Measurements from ENCODE around the gene IKZF3.

Gene IKZF3

GRCh38 chr17:39834017-39834416, 30.1 kb downstream of the IKZF3 start:
- H3K4me1 ChIP-seq (ENCODE audit: insufficient read depth, low read length), result no peaks in the 10 kb centered on the region
- H3K9me3 ChIP-seq (ENCODE audit: low read length), result no peaks in the 10 kb centered on the region
- H3K9ac ChIP-seq (ENCODE audit: low read length), result no peak overlapping the region
- no peak overlapping the region for H3K4me3 ChIP-seq (ENCODE audit: low read depth in 1 of 2, low read length in 2 of 2)
- H3K27ac ChIP-seq (ENCODE audit: low read depth, low read length), result no peak overlapping the region
- H3K36me3 ChIP-seq (ENCODE audit: insufficient read depth, low read length), result no peaks in the 10 kb centered on the region
- no peaks in the 10 kb centered on the region for H3K27me3 ChIP-seq (ENCODE audit: control insufficient read depth in 1 of 2, insufficient read depth in 2 of 2, low read length in 2 of 2)

GRCh38 chr17:39831588-39831987, 32.5 kb downstream of the IKZF3 start:
- no peaks in the 10 kb centered on the region for H3K4me1 ChIP-seq (ENCODE audit: insufficient read depth, low read length)
- H3K4me3 ChIP-seq (ENCODE audit: low read depth in 1 of 2, low read length in 2 of 2), result no peak overlapping the region
- no peak overlapping the region for H3K9ac ChIP-seq (ENCODE audit: low read length)
- H3K36me3 ChIP-seq (ENCODE audit: insufficient read depth, low read length), result no peaks in the 10 kb centered on the region
- H3K27ac ChIP-seq (ENCODE audit: low read depth, low read length), result no peak overlapping the region
- H3K27me3 ChIP-seq (ENCODE audit: control insufficient read depth in 1 of 2, insufficient read depth in 2 of 2, low read length in 2 of 2), result peaks cover 0 to 3% of the 10 kb centered on the region in 2 donors
- H3K9me3 ChIP-seq (ENCODE audit: low read length), result no peaks in the 10 kb centered on the region

DNA sequence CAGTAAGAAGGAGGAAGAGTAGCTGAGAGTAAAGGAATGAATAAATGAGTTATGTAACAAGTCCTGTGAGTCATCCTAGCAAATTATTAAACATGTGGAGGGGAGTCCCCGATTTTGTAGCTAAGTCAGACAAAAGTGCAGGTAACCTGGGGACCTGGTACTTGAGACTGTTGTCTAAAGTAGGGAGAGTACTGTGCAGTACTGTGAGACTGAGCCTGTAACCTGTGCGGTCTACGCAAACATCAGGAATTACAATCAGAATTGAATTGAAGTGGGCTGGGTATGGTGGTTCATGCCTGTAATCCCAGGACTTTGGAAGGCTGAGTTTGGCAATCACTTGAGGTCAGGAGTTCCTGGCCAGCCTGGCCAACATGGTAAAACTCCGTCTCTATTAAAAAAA, 35.7 kb downstream of the IKZF3 start:
- Histone ChIP-seq H3K27me3 (ENCODE audit: control insufficient read depth in 1 of 2, insufficient read depth in 2 of 2, low read length in 2 of 2) (peaks cover 0 to 3% of the 10 kb centered on the region in 2 donors), H3K36me3 (ENCODE audit: insufficient read depth, low read length) (no peaks in the 10 kb centered on the region)

DNA sequence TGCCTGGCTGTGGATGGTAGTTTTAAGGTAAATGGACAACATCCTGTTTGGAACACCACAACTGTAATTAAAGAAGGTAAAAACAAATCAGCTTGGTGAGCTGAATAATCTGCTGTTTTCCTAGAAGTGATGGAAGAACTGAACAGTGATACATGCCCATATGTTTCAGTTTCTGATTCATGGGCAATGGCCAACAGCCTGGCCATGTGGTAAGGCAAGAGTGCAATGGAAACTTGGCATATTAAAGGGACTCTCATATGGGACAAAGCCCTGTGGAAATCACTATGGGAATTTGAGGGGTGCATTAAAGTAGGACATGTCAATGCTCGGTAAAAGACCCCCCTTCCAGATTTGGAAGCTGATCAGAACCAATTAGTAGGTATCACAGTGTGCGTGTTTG, 37.8 kb downstream of the IKZF3 start:
- no peaks in the 10 kb centered on the region for H3K36me3 ChIP-seq (ENCODE audit: insufficient read depth, low read length)
- no peaks in the 10 kb centered on the region for H3K9me3 ChIP-seq (ENCODE audit: low read length)
- H3K4me1 ChIP-seq (ENCODE audit: insufficient read depth, low read length), result no peaks in the 10 kb centered on the region
- no peak overlapping the region for H3K4me3 ChIP-seq (ENCODE audit: low read depth in 1 of 2, low read length in 2 of 2)
- no peak overlapping the region for H3K9ac ChIP-seq (ENCODE audit: low read length)
- H3K27me3 ChIP-seq (ENCODE audit: control insufficient read depth in 1 of 2, insufficient read depth in 2 of 2, low read length in 2 of 2), result peaks cover 0 to 3% of the 10 kb centered on the region in 2 donors
- H3K27ac ChIP-seq (ENCODE audit: low read depth, low read length), result no peak overlapping the region

More for the DNA sequence above, 35.7 kb downstream of the IKZF3 start:
- Histone ChIP-seq H3K4me1 (ENCODE audit: insufficient read depth, low read length) (no peaks in the 10 kb centered on the region), H3K4me3 (ENCODE audit: low read depth in 1 of 2, low read length in 2 of 2) (no peak overlapping the region), H3K9me3 (ENCODE audit: low read length) (no peaks in the 10 kb centered on the region), H3K27ac (ENCODE audit: low read depth, low read length) (no peak overlapping the region), H3K9ac (ENCODE audit: low read length) (no peak overlapping the region)

DNA sequence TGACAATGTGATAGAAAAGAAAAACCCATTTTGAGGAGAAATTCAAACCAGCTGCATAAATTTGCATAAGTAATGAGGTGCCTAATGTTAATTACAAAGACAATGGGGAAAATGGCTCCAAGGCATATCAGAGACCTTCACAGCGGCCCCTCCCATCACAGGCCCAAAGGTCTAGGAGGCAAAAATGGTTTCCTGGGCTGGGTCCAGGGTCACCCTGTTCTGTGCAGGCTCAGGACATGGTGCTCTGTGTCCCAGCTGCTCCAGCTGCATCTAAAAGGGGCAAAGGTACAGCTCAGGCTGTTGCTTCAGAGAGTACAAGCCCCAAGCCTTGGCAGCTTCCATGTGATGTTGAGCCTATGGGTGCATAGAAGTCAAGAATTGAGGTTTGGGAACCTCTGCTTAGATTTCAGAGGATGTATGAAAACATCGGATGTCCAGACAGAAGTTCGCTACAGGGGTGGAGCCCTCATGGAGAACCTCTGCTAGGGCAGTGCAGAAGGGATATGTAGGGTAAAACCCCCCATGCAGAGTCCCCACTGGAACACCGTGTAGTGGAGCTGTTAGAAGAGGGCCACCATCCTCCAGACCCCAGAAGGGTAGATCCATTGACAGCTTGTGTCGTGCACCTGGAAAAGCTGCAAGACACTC, 40.6 kb downstream of the IKZF3 start:
- no peak overlapping the region for H3K4me3 ChIP-seq (ENCODE audit: low read depth in 1 of 2, low read length in 2 of 2)
- H3K27me3 ChIP-seq (ENCODE audit: control insufficient read depth in 1 of 2, insufficient read depth in 2 of 2, low read length in 2 of 2), result peaks cover 0 to 3% of the 10 kb centered on the region in 2 donors
- no peaks in the 10 kb centered on the region for H3K36me3 ChIP-seq (ENCODE audit: insufficient read depth, low read length)
- no peaks in the 10 kb centered on the region for H3K9me3 ChIP-seq (ENCODE audit: low read length)
- H3K4me1 ChIP-seq (ENCODE audit: insufficient read depth, low read length), result no peaks in the 10 kb centered on the region
- no peak overlapping the region for H3K27ac ChIP-seq (ENCODE audit: low read depth, low read length)
- H3K9ac ChIP-seq (ENCODE audit: low read length), result no peak overlapping the region

DNA sequence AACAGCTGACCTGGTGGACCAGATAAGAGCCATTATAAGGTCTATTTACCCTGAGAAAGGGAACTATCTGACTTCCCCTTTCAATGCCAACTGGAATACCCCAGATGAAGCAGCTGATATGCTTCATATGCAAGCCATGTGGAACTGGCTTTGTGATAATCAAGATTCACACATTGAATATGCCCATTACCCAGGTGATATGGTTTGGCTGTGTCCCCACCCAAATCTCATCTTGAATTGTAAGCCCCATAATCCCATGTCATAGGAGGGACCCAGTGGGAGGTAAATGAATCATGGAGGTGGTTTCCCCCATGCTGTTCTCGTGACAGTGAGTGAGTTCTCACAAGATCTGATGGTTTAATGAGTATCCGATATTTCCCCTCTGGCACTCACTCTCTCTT, 42.1 kb downstream of the IKZF3 start:
- Histone ChIP-seq H3K27me3 (ENCODE audit: control insufficient read depth in 1 of 2, insufficient read depth in 2 of 2, low read length in 2 of 2) (no peaks in the 10 kb centered on the region), H3K27ac (ENCODE audit: low read depth, low read length) (no peak overlapping the region), H3K9me3 (ENCODE audit: low read length) (no peaks in the 10 kb centered on the region), H3K36me3 (ENCODE audit: insufficient read depth, low read length) (no peaks in the 10 kb centered on the region), H3K4me1 (ENCODE audit: insufficient read depth, low read length) (no peaks in the 10 kb centered on the region), H3K4me3 (ENCODE audit: low read depth in 1 of 2, low read length in 2 of 2) (no peak overlapping the region), H3K9ac (ENCODE audit: low read length) (no peak overlapping the region)

- H3K4me3 ChIP-seq (ENCODE audit: low read depth in 1 of 2, low read length in 2 of 2), result no peak overlapping the region
- no peaks in the 10 kb centered on the region for H3K36me3 ChIP-seq (ENCODE audit: insufficient read depth, low read length)
- H3K27me3 ChIP-seq (ENCODE audit: control insufficient read depth in 1 of 2, insufficient read depth in 2 of 2, low read length in 2 of 2), result no peaks in the 10 kb centered on the region
- no peak overlapping the region for H3K27ac ChIP-seq (ENCODE audit: low read depth, low read length)
- H3K9me3 ChIP-seq (ENCODE audit: low read length), result no peaks in the 10 kb centered on the region
- H3K4me1 ChIP-seq (ENCODE audit: insufficient read depth, low read length), result no peaks in the 10 kb centered on the region
- no peak overlapping the region for H3K9ac ChIP-seq (ENCODE audit: low read length)
Observed at GRCh38 chr17:39820987-39821386, 43.1 kb downstream of the IKZF3 start.

DNA sequence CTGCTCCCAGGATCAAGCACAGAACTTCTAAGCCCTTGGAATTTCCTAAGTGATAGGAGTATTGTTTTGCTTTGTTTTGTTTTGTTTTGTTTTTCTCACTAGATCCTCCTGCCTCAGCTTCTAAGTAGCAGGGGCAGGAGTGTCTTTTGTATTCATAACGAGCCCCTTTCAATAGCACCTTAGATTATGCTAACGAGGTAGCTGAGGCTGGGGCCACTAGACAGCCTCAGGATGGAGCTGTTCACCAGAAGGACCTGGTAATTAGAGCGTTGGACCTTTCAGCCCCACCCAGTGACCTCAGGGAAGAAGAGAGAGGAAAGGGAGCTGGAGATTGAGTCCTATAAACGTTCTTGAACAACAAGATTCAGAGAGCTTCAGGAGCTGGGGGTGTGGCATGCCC, 43.6 kb downstream of the IKZF3 start:
- Histone ChIP-seq H3K36me3 (ENCODE audit: insufficient read depth, low read length) (no peaks in the 10 kb centered on the region), H3K4me3 (ENCODE audit: low read depth in 1 of 2, low read length in 2 of 2) (no peak overlapping the region), H3K4me1 (ENCODE audit: insufficient read depth, low read length) (no peaks in the 10 kb centered on the region), H3K9ac (ENCODE audit: low read length) (no peak overlapping the region), H3K27ac (ENCODE audit: low read depth, low read length) (no peak overlapping the region), H3K9me3 (ENCODE audit: low read length) (no peaks in the 10 kb centered on the region), H3K27me3 (ENCODE audit: control insufficient read depth in 1 of 2, insufficient read depth in 2 of 2, low read length in 2 of 2) (no peaks in the 10 kb centered on the region)

DNA sequence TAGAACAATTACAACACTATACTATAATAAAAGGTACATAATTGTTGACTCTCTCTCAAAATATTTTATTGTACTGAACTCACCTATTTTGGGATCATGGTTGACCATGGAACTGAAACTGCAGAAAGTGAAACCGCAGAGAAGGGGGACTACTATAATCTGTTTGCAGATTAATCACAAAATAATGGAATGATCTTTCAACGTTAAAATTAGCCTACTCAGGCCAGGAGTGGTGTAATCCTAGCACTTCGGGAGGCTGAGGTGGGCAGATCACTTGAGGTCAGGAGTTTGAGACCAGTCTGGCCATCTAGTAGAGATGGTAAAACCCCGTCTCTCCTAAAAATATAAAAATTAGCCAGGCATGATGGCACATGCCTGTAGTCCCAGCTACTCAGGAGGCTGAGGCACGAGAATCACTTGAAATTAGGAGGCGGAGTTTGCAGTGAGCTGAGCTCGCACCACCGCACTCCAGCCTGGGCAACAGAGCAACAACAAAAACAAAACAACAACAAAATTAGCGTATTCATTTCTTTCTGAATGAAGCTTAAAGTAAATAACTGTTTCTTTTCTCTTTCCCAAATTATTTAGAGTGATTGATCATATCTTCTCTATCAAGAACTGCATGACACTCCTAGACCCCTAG, 45.6 kb downstream of the IKZF3 start:
- Histone ChIP-seq H3K9me3 (ENCODE audit: low read length) (no peaks in the 10 kb centered on the region), H3K9ac (ENCODE audit: low read length) (no peak overlapping the region), H3K36me3 (ENCODE audit: insufficient read depth, low read length) (no peaks in the 10 kb centered on the region), H3K4me1 (ENCODE audit: insufficient read depth, low read length) (no peaks in the 10 kb centered on the region), H3K27me3 (ENCODE audit: control insufficient read depth in 1 of 2, insufficient read depth in 2 of 2, low read length in 2 of 2) (no peaks in the 10 kb centered on the region), H3K4me3 (ENCODE audit: low read depth in 1 of 2, low read length in 2 of 2) (no peak overlapping the region), H3K27ac (ENCODE audit: low read depth, low read length) (no peak overlapping the region)

- Histone ChIP-seq H3K27me3 (ENCODE audit: control insufficient read depth in 1 of 2, insufficient read depth in 2 of 2, low read length in 2 of 2) (no peaks in the 10 kb centered on the region), H3K27ac (ENCODE audit: low read depth, low read length) (no peak overlapping the region), H3K9me3 (ENCODE audit: low read length) (no peaks in the 10 kb centered on the region), H3K4me1 (ENCODE audit: insufficient read depth, low read length) (no peaks in the 10 kb centered on the region), H3K9ac (ENCODE audit: low read length) (no peak overlapping the region), H3K4me3 (ENCODE audit: low read depth in 1 of 2, low read length in 2 of 2) (no peak overlapping the region), H3K36me3 (ENCODE audit: insufficient read depth, low read length) (no peaks in the 10 kb centered on the region)
Observed at GRCh38 chr17:39816272-39816671, 47.8 kb downstream of the IKZF3 start.

DNA sequence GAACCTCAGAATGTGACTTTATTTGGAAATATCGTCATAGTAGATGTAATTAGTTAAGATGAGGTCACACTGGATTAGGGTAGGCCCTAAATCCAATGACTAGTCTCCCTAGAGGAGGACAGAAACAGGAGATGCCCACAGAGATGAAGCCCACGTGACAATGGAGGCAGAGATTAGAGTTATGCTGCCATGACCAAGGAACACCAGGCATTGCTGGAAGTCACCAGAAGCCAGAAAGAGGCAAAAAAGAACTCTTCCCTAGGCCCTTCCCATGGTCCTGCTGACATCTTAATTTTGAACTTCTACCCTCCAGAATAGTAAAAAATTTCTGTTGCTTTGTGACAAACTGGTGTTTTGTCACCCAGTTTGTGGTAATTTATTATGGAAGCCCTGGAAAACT, 49.6 kb downstream of the IKZF3 start:
- Histone ChIP-seq H3K9me3 (ENCODE audit: low read length) (no peaks in the 10 kb centered on the region), H3K27ac (ENCODE audit: low read depth, low read length) (no peak overlapping the region)

GRCh38 chr17:39813631-39814030, 50.5 kb downstream of the IKZF3 start:
- Histone ChIP-seq H3K36me3 (ENCODE audit: insufficient read depth, low read length) (no peaks in the 10 kb centered on the region), H3K4me1 (ENCODE audit: insufficient read depth, low read length) (no peaks in the 10 kb centered on the region), H3K9me3 (ENCODE audit: low read length) (no peaks in the 10 kb centered on the region), H3K27ac (ENCODE audit: low read depth, low read length) (no peak overlapping the region), H3K9ac (ENCODE audit: low read length) (no peak overlapping the region), H3K27me3 (ENCODE audit: control insufficient read depth in 1 of 2, insufficient read depth in 2 of 2, low read length in 2 of 2) (no peaks in the 10 kb centered on the region), H3K4me3 (ENCODE audit: low read depth in 1 of 2, low read length in 2 of 2) (no peak overlapping the region)

More for the DNA sequence above, 49.6 kb downstream of the IKZF3 start:
- Histone ChIP-seq H3K27me3 (ENCODE audit: control insufficient read depth in 1 of 2, insufficient read depth in 2 of 2, low read length in 2 of 2) (no peaks in the 10 kb centered on the region), H3K36me3 (ENCODE audit: insufficient read depth, low read length) (no peaks in the 10 kb centered on the region), H3K4me1 (ENCODE audit: insufficient read depth, low read length) (no peaks in the 10 kb centered on the region), H3K4me3 (ENCODE audit: low read depth in 1 of 2, low read length in 2 of 2) (no peak overlapping the region), H3K9ac (ENCODE audit: low read length) (no peak overlapping the region)

All from muscle layer of colon (tissue), 2 donors.